ENCODE results near the gene ERF. TPM values are rescaled to one million over a fixed set of nuclear protein-coding genes. Genes with fewer than 3 reads are reported as not detected.

Gene ERF
- total and polyA plus RNA-seq, 2 donors (not counting 1 experiment from before 2014, with no cell fraction given) = 48.6 to 51.5 TPM

- H3K79me2 ChIP-seq (ENCODE audit: control insufficient read depth, insufficient read depth, low read length) = peaks cover 61% of the 10 kb centered on the region
- no peak overlapping the region for H3K9ac ChIP-seq (ENCODE audit: low read length)
- peaks cover 0 to 68% of the 10 kb centered on the region in 2 experiments for H3K36me3 ChIP-seq (replicated peaks in 1 of 2; ENCODE audit: control extremely low read depth in 1 of 2, control insufficient read depth in 1 of 2, extremely low read depth in 1 of 2, insufficient read depth in 2 of 2, low read length in 1 of 2)
- POLR2A ChIA-PET = no interaction called here
- DNase-seq (peak; percentile 56), ATAC-seq (ENCODE audit: low read depth) (no peak)
- H3K27me3 ChIP-seq (replicated peaks in 1 of 4; ENCODE audit: control extremely low read depth in 1 of 4, control insufficient read depth in 3 of 4, insufficient read depth in 4 of 4, low read length in 3 of 4) = no peaks in the 10 kb centered on the region
- H3K9me3 Mint-ChIP-seq (ENCODE audit: insufficient read depth) = no peaks in the 10 kb centered on the region
- peaks cover 63% of the 10 kb centered on the region for H4K20me1 ChIP-seq (ENCODE audit: control insufficient read depth, insufficient read depth, low read length, poor library complexity, severe bottlenecking)
- peak overlapping the region; percentile 92 for H3K27ac Mint-ChIP-seq
- peaks cover 77% of the 10 kb centered on the region for H3K4me1 Mint-ChIP-seq
- 100% methylated on average over 2 of the region's 2 CpGs for WGBS (ENCODE audit: insufficient coverage)
- CTCF ChIA-PET = interaction anchor here (0.9 kb wide), 1 partner anchor 94 kb away, joined by 3 read pairs; no protein-coding TSS in a partner anchor
- H2AFZ ChIP-seq (ENCODE audit: insufficient read depth, low read depth, low read length, poor library complexity, severe bottlenecking) = no peak overlapping the region
- peak overlapping the region; percentile 3 for H3K4me2 ChIP-seq (replicated peaks; ENCODE audit: low read depth, low read length, poor library complexity, severe bottlenecking)
- no peak for TF ChIP-seq CTCF (IDR thresholded peaks at IDR 0.05)
- TF ChIP-seq EZH2 (IDR thresholded peaks at IDR 0.05; ENCODE audit: borderline replicate concordance, insufficient read depth, low read depth, low read length, poor library complexity, severe bottlenecking) = no peak
- intact Hi-C loops (cut with micrococcal nuclease) = loop anchor here (5.0 kb wide), 1 partner anchor 79 kb away; no protein-coding TSS in a partner anchor
- H3K27me3 Mint-ChIP-seq = no peaks in the 10 kb centered on the region
- peaks cover 54 to 56% of the 10 kb centered on the region in 2 donors for H3K4me1 ChIP-seq (ENCODE audit: control insufficient read depth in 2 of 2, insufficient read depth in 2 of 2, low read length in 2 of 2)
- H3K4me3 ChIP-seq (ENCODE audit: control extremely low read depth in 1 of 5, extremely low read depth in 1 of 5, insufficient read depth in 1 of 5, low read depth in 2 of 5, low read length in 4 of 5) = no peak overlapping the region
- no peak overlapping the region for H3K4me3 Mint-ChIP-seq
- peak overlapping the region in 1 of 2 donors; percentile 94 for H3K27ac ChIP-seq (ENCODE audit: low read length in 2 of 2)
- H3K9me3 ChIP-seq (ENCODE audit: control extremely low read depth in 1 of 3, control insufficient read depth in 2 of 3, insufficient read depth in 1 of 3, low read length in 2 of 3) = peaks cover 0 to 4% (median 0%) of the 10 kb centered on the region in 3 donors
These were observed 51.2 kb downstream of the ERF start for GRCh38 chr19:42203700-42204099.

- CTCF ChIA-PET = interaction anchor here (0.8 to 4.2 kb wide), 7 partner anchors 14 to 95 kb away, joined by 3 to 25 read pairs (median 6); partner anchors contain the start of genes DEDD2 and POU2F2
These were observed 52.5 kb downstream of the ERF start for GRCh38 chr19:42202290-42202880.

More at GRCh38 chr19:42202290-42202880, 52.5 kb downstream of the ERF start:
- H3K27me3 Mint-ChIP-seq = no peaks in the 10 kb centered on the region
- peak overlapping the region; percentile 92 for H3K27ac Mint-ChIP-seq
- no peak for ATAC-seq (ENCODE audit: low read depth)
- Histone ChIP-seq H3K4me1 (ENCODE audit: control insufficient read depth in 2 of 2, insufficient read depth in 2 of 2, low read length in 2 of 2) (peaks cover 61 to 69% of the 10 kb centered on the region in 2 donors), H3K27ac (ENCODE audit: low read length in 2 of 2) (peak overlapping the region; percentile 91 to 94), H3K4me2 (replicated peaks; ENCODE audit: low read depth, low read length, poor library complexity, severe bottlenecking) (peak overlapping the region; percentile 87), H2AFZ (ENCODE audit: insufficient read depth, low read depth, low read length, poor library complexity, severe bottlenecking) (no peak overlapping the region), H3K36me3 (replicated peaks in 1 of 2; ENCODE audit: control extremely low read depth in 1 of 2, control insufficient read depth in 1 of 2, extremely low read depth in 1 of 2, insufficient read depth in 2 of 2, low read length in 1 of 2) (peaks cover 0 to 61% of the 10 kb centered on the region in 2 experiments), H3K9ac (ENCODE audit: low read length) (peak overlapping the region; percentile 61), H3K79me2 (ENCODE audit: control insufficient read depth, insufficient read depth, low read length) (peaks cover 50% of the 10 kb centered on the region), H3K4me3 (ENCODE audit: control extremely low read depth in 1 of 5, extremely low read depth in 1 of 5, insufficient read depth in 1 of 5, low read depth in 2 of 5, low read length in 4 of 5) (peak overlapping the region in 2 of 5 experiments; percentile 27 to 53), H4K20me1 (ENCODE audit: control insufficient read depth, insufficient read depth, low read length, poor library complexity, severe bottlenecking) (peaks cover 56% of the 10 kb centered on the region), H3K27me3 (replicated peaks in 1 of 4; ENCODE audit: control extremely low read depth in 1 of 4, control insufficient read depth in 3 of 4, insufficient read depth in 4 of 4, low read length in 3 of 4) (no peaks in the 10 kb centered on the region), H3K9me3 (ENCODE audit: control extremely low read depth in 1 of 3, control insufficient read depth in 2 of 3, insufficient read depth in 1 of 3, low read length in 2 of 3) (peaks cover 0 to 4% (median 0%) of the 10 kb centered on the region in 3 donors)
- WGBS (ENCODE audit: insufficient coverage) = 84% methylated on average over 5 of the region's 5 CpGs
- peaks cover 76% of the 10 kb centered on the region for H3K4me1 Mint-ChIP-seq
- POLR2A ChIA-PET = interaction anchor here (0.8 to 1.2 kb wide), 4 partner anchors 14 to 79 kb away, joined by 4 to 9 read pairs (median 4); no protein-coding TSS in a partner anchor
- intact Hi-C loops (cut with micrococcal nuclease) = loop anchor here (5.0 kb wide), 1 partner anchor 80 kb away; no protein-coding TSS in a partner anchor
- H3K9me3 Mint-ChIP-seq (ENCODE audit: insufficient read depth) = no peaks in the 10 kb centered on the region
- H3K4me3 Mint-ChIP-seq = peak overlapping the region; percentile 82
- TF ChIP-seq EZH2 (IDR thresholded peaks at IDR 0.05; ENCODE audit: borderline replicate concordance, insufficient read depth, low read depth, low read length, poor library complexity, severe bottlenecking) (no peak), CTCF (IDR thresholded peaks at IDR 0.05) (no peak)
- DNase-seq = no peak

All from B cell (primary cell).